ENCODE results near the gene UBALD1.

The UBALD1 gene

GRCh38 chr16:4616047-4616811 lies 1.5 kb upstream of the UBALD1 start:
- Histone ChIP-seq H3K18ac (ENCODE audit: low read depth in 1 of 2, low read length in 2 of 2) (peak overlapping the region; percentile 88 to 94), H3K9me3 (ENCODE audit: control insufficient read depth, low read length) (no peaks in the 10 kb centered on the region), H3K9ac (ENCODE audit: low read length) (peak overlapping the region; percentile 98), H3K23ac (ENCODE audit: low read length in 2 of 2) (peak overlapping the region in 1 of 2 experiments; percentile 6), H3K4me1 (ENCODE audit: control insufficient read depth, insufficient read depth, low read depth, low read length) (peaks cover 42% of the 10 kb centered on the region), H2BK120ac (ENCODE audit: low read depth, low read length) (peak overlapping the region; percentile 42), H4K8ac (ENCODE audit: low read length) (peak overlapping the region; percentile 100), H2BK12ac (ENCODE audit: low read length in 2 of 2) (peak overlapping the region; percentile 78 to 93), H3K36me3 (ENCODE audit: control insufficient read depth in 1 of 2, insufficient read depth in 2 of 2, low read depth in 1 of 2, low read length in 2 of 2) (peaks cover 0 to 10% of the 10 kb centered on the region in 2 experiments), H3K27ac (ENCODE audit: low read length, poor library complexity, severe bottlenecking) (peak overlapping the region; percentile 95), H3K27me3 (ENCODE audit: control insufficient read depth in 1 of 2, insufficient read depth in 1 of 2, low read length in 2 of 2) (no peaks in the 10 kb centered on the region), H3K4ac (ENCODE audit: low read depth in 1 of 2, low read length in 2 of 2) (peak overlapping the region; percentile 29 to 87), H3K4me2 (ENCODE audit: low read length, poor library complexity, severe bottlenecking) (peak overlapping the region; percentile 84), H2AFZ (ENCODE audit: low read depth, low read length) (peak overlapping the region; percentile 95), H2BK15ac (ENCODE audit: low read depth, poor library complexity, severe bottlenecking) (peak overlapping the region; percentile 96), H2AK5ac (ENCODE audit: low read length, severe bottlenecking) (peak overlapping the region; percentile 75), H4K91ac (ENCODE audit: low read length) (peak overlapping the region; percentile 95), H3K14ac (ENCODE audit: low read length in 2 of 2) (peak overlapping the region in 1 of 2 experiments; percentile 36), H3K4me3 (ENCODE audit: insufficient read depth in 1 of 2, low read depth in 1 of 2, low read length in 2 of 2) (peak overlapping the region; percentile 60 to 95), H3K79me1 (replicated peaks; ENCODE audit: low read length, poor library complexity, severe bottlenecking) (peaks cover 11% of the 10 kb centered on the region), H2BK5ac (ENCODE audit: low read depth, low read length, poor library complexity, severe bottlenecking) (peak overlapping the region; percentile 92)
- 2% methylated on average over 55 of the region's 57 CpGs for WGBS
- peak; percentile 100 for DNase-seq

DNA sequence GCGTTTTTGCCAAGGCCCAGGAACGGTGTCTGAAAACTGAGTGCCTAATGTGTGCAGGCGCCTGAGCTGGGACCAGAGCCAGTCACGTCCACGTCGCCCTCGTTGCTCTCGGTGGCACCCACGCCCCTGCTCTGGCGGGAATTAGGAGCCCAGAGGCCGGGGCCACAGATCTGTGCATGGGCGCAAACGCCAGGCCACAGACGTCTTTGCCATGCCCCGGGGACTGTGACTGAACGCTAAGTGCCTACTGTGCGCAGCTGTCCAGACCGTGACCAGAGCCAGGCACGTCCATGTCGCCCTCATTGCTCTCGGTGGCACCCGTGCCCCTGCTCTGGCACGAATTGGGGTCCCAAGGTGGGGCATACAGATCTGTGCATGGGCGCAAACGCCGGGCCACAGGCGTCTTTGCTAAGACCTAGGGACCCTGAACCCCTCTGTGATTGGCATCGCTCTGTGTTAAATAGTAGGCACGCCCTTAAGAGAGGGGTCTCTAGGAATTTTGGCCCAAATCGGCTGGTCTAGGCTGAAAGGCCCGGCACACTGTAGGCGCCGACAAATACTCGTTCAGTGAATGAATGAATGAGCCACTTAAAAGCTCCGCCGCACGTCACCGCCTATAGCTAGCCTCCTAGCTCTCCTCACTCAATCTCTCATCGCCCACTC lies 827 bp upstream of the UBALD1 start:
- no peak for DNase-seq
- peak overlapping the region; percentile 57 for H2BK5ac ChIP-seq (ENCODE audit: low read depth, low read length, poor library complexity, severe bottlenecking)
- peaks cover 0 to 16% of the 10 kb centered on the region in 2 experiments for H3K36me3 ChIP-seq (ENCODE audit: control insufficient read depth in 1 of 2, insufficient read depth in 2 of 2, low read depth in 1 of 2, low read length in 2 of 2)
- H3K9ac ChIP-seq (ENCODE audit: low read length), result peak overlapping the region; percentile 89
- peak overlapping the region; percentile 93 to 98 for H2BK12ac ChIP-seq (ENCODE audit: low read length in 2 of 2)
- H2AK5ac ChIP-seq (ENCODE audit: low read length, severe bottlenecking), result peak overlapping the region; percentile 40
- WGBS, result 94% methylated on average over 39 of the region's 39 CpGs
- no peaks in the 10 kb centered on the region for H3K27me3 ChIP-seq (ENCODE audit: control insufficient read depth in 1 of 2, insufficient read depth in 1 of 2, low read length in 2 of 2)
- H4K8ac ChIP-seq (ENCODE audit: low read length), result peak overlapping the region; percentile 100
- peak overlapping the region; percentile 29 to 87 for H3K4ac ChIP-seq (ENCODE audit: low read depth in 1 of 2, low read length in 2 of 2)
- peak overlapping the region in 1 of 2 experiments; percentile 36 for H3K14ac ChIP-seq (ENCODE audit: low read length in 2 of 2)
- H3K4me1 ChIP-seq (ENCODE audit: control insufficient read depth, insufficient read depth, low read depth, low read length), result peaks cover 50% of the 10 kb centered on the region
- H3K4me3 ChIP-seq (ENCODE audit: insufficient read depth in 1 of 2, low read depth in 1 of 2, low read length in 2 of 2), result peak overlapping the region; percentile 32 to 95
- H3K79me1 ChIP-seq (replicated peaks; ENCODE audit: low read length, poor library complexity, severe bottlenecking), result peaks cover 17% of the 10 kb centered on the region
- no peak overlapping the region for H2BK15ac ChIP-seq (ENCODE audit: low read depth, poor library complexity, severe bottlenecking)
- H4K91ac ChIP-seq (ENCODE audit: low read length), result peak overlapping the region; percentile 95
- peak overlapping the region; percentile 84 for H3K4me2 ChIP-seq (ENCODE audit: low read length, poor library complexity, severe bottlenecking)
- peak overlapping the region; percentile 78 to 96 for H3K18ac ChIP-seq (ENCODE audit: low read depth in 1 of 2, low read length in 2 of 2)
- no peak overlapping the region for H3K23ac ChIP-seq (ENCODE audit: low read length in 2 of 2)
- H3K27ac ChIP-seq (ENCODE audit: low read length, poor library complexity, severe bottlenecking), result peak overlapping the region; percentile 76
- H2BK120ac ChIP-seq (ENCODE audit: low read depth, low read length), result peak overlapping the region; percentile 42
- H3K9me3 ChIP-seq (ENCODE audit: control insufficient read depth, low read length), result no peaks in the 10 kb centered on the region
- peak overlapping the region; percentile 95 for H2AFZ ChIP-seq (ENCODE audit: low read depth, low read length)

GRCh38 chr16:4613636-4614570 lies 785 bp downstream of the UBALD1 start:
- H3K36me3 ChIP-seq (ENCODE audit: control insufficient read depth in 1 of 2, insufficient read depth in 2 of 2, low read depth in 1 of 2, low read length in 2 of 2), result peaks cover 4 to 32% of the 10 kb centered on the region in 2 experiments

More at GRCh38 chr16:4613636-4614570, 785 bp downstream of the UBALD1 start:
- peak overlapping the region; percentile 96 for H4K91ac ChIP-seq (ENCODE audit: low read length)
- peak overlapping the region; percentile 87 to 89 for H3K14ac ChIP-seq (ENCODE audit: low read length in 2 of 2)
- H4K8ac ChIP-seq (ENCODE audit: low read length), result peak overlapping the region; percentile 88
- peak overlapping the region; percentile 94 to 96 for H3K18ac ChIP-seq (ENCODE audit: low read depth in 1 of 2, low read length in 2 of 2)
- DNase-seq, result peak; percentile 48
- peaks cover 29% of the 10 kb centered on the region for H3K79me1 ChIP-seq (replicated peaks; ENCODE audit: low read length, poor library complexity, severe bottlenecking)
- H3K4ac ChIP-seq (ENCODE audit: low read depth in 1 of 2, low read length in 2 of 2), result peak overlapping the region; percentile 70 to 86
- peak overlapping the region in 1 of 2 experiments; percentile 94 for H2BK12ac ChIP-seq (ENCODE audit: low read length in 2 of 2)
- H3K27me3 ChIP-seq (ENCODE audit: control insufficient read depth in 1 of 2, insufficient read depth in 1 of 2, low read length in 2 of 2), result no peaks in the 10 kb centered on the region
- H3K4me3 ChIP-seq (ENCODE audit: insufficient read depth in 1 of 2, low read depth in 1 of 2, low read length in 2 of 2), result peak overlapping the region; percentile 95 to 97
- H3K4me2 ChIP-seq (ENCODE audit: low read length, poor library complexity, severe bottlenecking), result peak overlapping the region; percentile 84
- H3K4me1 ChIP-seq (ENCODE audit: control insufficient read depth, insufficient read depth, low read depth, low read length), result peaks cover 59% of the 10 kb centered on the region
- H3K23ac ChIP-seq (ENCODE audit: low read length in 2 of 2), result peak overlapping the region in 1 of 2 experiments; percentile 98
- WGBS, result 2% methylated on average over 43 of the region's 92 CpGs
- peak overlapping the region; percentile 89 for H3K9ac ChIP-seq (ENCODE audit: low read length)
- no peaks in the 10 kb centered on the region for H3K9me3 ChIP-seq (ENCODE audit: control insufficient read depth, low read length)
- peak overlapping the region; percentile 33 for H3K27ac ChIP-seq (ENCODE audit: low read length, poor library complexity, severe bottlenecking)
- H2BK120ac ChIP-seq (ENCODE audit: low read depth, low read length), result peak overlapping the region; percentile 90
- H2BK15ac ChIP-seq (ENCODE audit: low read depth, poor library complexity, severe bottlenecking), result peak overlapping the region; percentile 97
- H2AFZ ChIP-seq (ENCODE audit: low read depth, low read length), result peak overlapping the region; percentile 89
- peak overlapping the region; percentile 89 for H2BK5ac ChIP-seq (ENCODE audit: low read depth, low read length, poor library complexity, severe bottlenecking)
- H2AK5ac ChIP-seq (ENCODE audit: low read length, severe bottlenecking), result no peak overlapping the region
